Gastrocnemius medialis (tissue), 4 donors: Measurements from ENCODE around the gene TNIP2. TPM values are rescaled to one million over a fixed set of nuclear protein-coding genes. Genes with fewer than 3 reads are reported as not detected.
A peak's percentile ranks its signal among the peaks of the same experiment; 100 is the strongest.
"Not testable (repeated sequence)": the region's sequence is repeated elsewhere in the genome, so short reads cannot be mapped to it uniquely, and the experiment has no call there.

ENCODE experiments used
- ATAC-seq, 2 donors: fragments of 150-250 bp; one replicate each; pipeline ENCODE4 v1.9.1; 2016
- DNase-seq, 2 donors: peaks; one replicate each; pipeline ENCODE4 v3.0.0-alpha.2; 2019
- H3K27ac ChIP-seq, 4 donors: fragments of 200-600 bp; sonication (generic); 1 replicate in 1 of 4; 2 replicates in 3 of 4; pipeline ENCODE4 v1.5.1; 2016 to 2018; ENCODE audit warnings: mild to moderate bottlenecking in 2 of 4, moderate library complexity in 1 of 4
- H3K27me3 ChIP-seq, 3 donors: fragments of 200-600 bp; sonication (generic) in 2 of 3; 1 replicate in 1 of 3; 2 replicates in 2 of 3; pipeline versions ENCODE4 v1.5.1 to v1.6.0; 2016 to 2019; ENCODE audit warnings: mild to moderate bottlenecking in 1 of 3, moderate library complexity in 1 of 3
- H3K36me3 ChIP-seq, 2 donors: fragments of 200-600 bp; sonication (generic) in 1 of 2; one replicate each; pipeline ENCODE4 v1.5.1; 2017 to 2018
- H3K4me1 ChIP-seq, 2 donors: fragments of 200-600 bp; sonication (generic) in 1 of 2; one replicate each; pipeline ENCODE4 v1.5.1; 2016 to 2017; ENCODE audit warnings: mild to moderate bottlenecking in 2 of 2
- H3K4me3 ChIP-seq, 4 donors: fragments of 200-600 bp; sonication (generic) in 3 of 4; 1 replicate in 1 of 4; 2 replicates in 3 of 4; pipeline ENCODE4 v1.5.1; 2016 to 2019; ENCODE audit warnings: mild to moderate bottlenecking in 2 of 4
- H3K9me3 ChIP-seq, 3 donors: fragments of 200-600 bp; sonication (generic) in 2 of 3; 1 replicate in 1 of 3; 2 replicates in 2 of 3; pipeline ENCODE4 v1.5.1; 2016 to 2019
- POLR2A ChIP-seq, 2 donors: fragments of 450-650 bp; IDR thresholded peaks; one replicate each; pipeline ENCODE4 v1.6.1; 2017; ENCODE audit warnings: antibody characterized with exemption in 2 of 2, mild to moderate bottlenecking in 2 of 2, moderate library complexity in 2 of 2
- in situ Hi-C, 4 donors: fragments of 200-750 bp; cut with MboI; loops; one replicate each; pipeline versions ENCODE4 v1.15.0 to v1.8.0; 2017; ENCODE audit warnings: low sequenced_read_pairs in 4 of 4
- intact Hi-C: fragments of 100-400 bp; cut with DNase I; formaldehyde crosslinking; loops from one replicate; pipeline ENCODE4 v1.15.1; 2023; ENCODE audit warnings: low total_unique reads
- total RNA-seq, 4 donors: library from RNA; depleted of rRNA; stranded (reverse); fragments of >200 nt; gene quantifications; one replicate each; pipeline versions ENCODE4 v1.1.0 to v1.2.3, GENCODE V29; 2016
- TF ChIP-seq, protein P1 (sequence below), 5 experiments: fragments of 450-650 bp in 3 of 5; fragments of 200-600 bp in 2 of 5; sonication (generic) in 2 of 5; IDR thresholded peaks in 4 of 5; conservative IDR thresholded peaks in 1 of 5; 1 replicate in 4 of 5; 2 replicates in 1 of 5; pipeline ENCODE4 v1.5.1; 2016 to 2019; ENCODE audit warnings: antibody characterized with exemption in 5 of 5, mild to moderate bottlenecking in 3 of 5, moderate library complexity in 3 of 5

TNIP2 gene
- total RNA-seq, 4 donors from 2014 or later: 36.1 to 81.9 (median 66.5) TPM

GRCh38 chr4:2731907-2732317 is 24.2 kb downstream of the TNIP2 start:
- Histone ChIP-seq H3K4me1 (peaks cover 8 to 9% of the 10 kb centered on the region in 2 donors), H3K4me3 (no peak overlapping the region), H3K27ac (no peak overlapping the region), H3K36me3 (peaks cover 3 to 18% of the 10 kb centered on the region in 2 donors), H3K9me3 (no peaks in the 10 kb centered on the region), H3K27me3 (no peaks in the 10 kb centered on the region)
- ATAC-seq (peak in 1 of 2 donors; percentile 15), DNase-seq (peak in 1 of 2 donors; percentile 30)
- TF ChIP-seq, protein P1, sequence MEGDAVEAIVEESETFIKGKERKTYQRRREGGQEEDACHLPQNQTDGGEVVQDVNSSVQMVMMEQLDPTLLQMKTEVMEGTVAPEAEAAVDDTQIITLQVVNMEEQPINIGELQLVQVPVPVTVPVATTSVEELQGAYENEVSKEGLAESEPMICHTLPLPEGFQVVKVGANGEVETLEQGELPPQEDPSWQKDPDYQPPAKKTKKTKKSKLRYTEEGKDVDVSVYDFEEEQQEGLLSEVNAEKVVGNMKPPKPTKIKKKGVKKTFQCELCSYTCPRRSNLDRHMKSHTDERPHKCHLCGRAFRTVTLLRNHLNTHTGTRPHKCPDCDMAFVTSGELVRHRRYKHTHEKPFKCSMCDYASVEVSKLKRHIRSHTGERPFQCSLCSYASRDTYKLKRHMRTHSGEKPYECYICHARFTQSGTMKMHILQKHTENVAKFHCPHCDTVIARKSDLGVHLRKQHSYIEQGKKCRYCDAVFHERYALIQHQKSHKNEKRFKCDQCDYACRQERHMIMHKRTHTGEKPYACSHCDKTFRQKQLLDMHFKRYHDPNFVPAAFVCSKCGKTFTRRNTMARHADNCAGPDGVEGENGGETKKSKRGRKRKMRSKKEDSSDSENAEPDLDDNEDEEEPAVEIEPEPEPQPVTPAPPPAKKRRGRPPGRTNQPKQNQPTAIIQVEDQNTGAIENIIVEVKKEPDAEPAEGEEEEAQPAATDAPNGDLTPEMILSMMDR (IDR thresholded peaks at IDR 0.05 in 4 of 5, conservative IDR thresholded peaks at IDR 0.05 in 1 of 5): no peak
- no peak for TF ChIP-seq POLR2A (IDR thresholded peaks at IDR 0.05)
- intact Hi-C loops: no loop called here
- in situ Hi-C loops: no loop called here

DNA sequence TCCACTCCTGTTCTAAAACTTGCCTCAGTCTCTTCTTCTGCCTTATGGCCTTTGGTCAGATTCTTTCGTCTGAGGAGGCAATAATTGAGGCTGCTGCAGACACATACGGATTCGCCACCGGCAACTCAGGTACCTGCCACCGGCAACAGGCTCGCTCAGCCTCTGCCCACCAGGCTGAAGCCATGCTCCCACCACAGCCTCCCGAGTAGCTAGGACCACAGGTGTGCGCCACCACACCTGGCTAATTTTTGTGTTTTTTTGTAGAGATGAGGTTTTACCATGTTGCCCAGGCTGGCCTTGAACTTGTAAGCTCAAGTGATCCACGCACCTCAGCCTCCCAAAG is 26.6 kb downstream of the TNIP2 start:
- H3K4me3 ChIP-seq: no peak overlapping the region
- no peaks in the 10 kb centered on the region for H3K27me3 ChIP-seq
- peaks cover 3 to 18% of the 10 kb centered on the region in 2 donors for H3K36me3 ChIP-seq
- peak overlapping the region in 1 of 4 donors; percentile 18 for H3K27ac ChIP-seq
- H3K9me3 ChIP-seq: no peaks in the 10 kb centered on the region
- no peak for ATAC-seq
- H3K4me1 ChIP-seq: peaks cover 8 to 9% of the 10 kb centered on the region in 2 donors
- intact Hi-C loops (no loop called here), in situ Hi-C loops (no loop called here)
- TF ChIP-seq, protein P1 (IDR thresholded peaks at IDR 0.05 in 4 of 5, conservative IDR thresholded peaks at IDR 0.05 in 1 of 5): no peak
- TF ChIP-seq POLR2A (IDR thresholded peaks at IDR 0.05): no peak
- peak in 1 of 2 donors; percentile 3 for DNase-seq

- Histone ChIP-seq H3K27ac (peak overlapping the region in 2 of 4 donors; percentile 5 to 18), H3K27me3 (no peaks in the 10 kb centered on the region), H3K36me3 (peaks cover 3 to 18% of the 10 kb centered on the region in 2 donors), H3K4me1 (peaks cover 8 to 9% of the 10 kb centered on the region in 2 donors), H3K9me3 (no peaks in the 10 kb centered on the region), H3K4me3 (no peak overlapping the region)
- in situ Hi-C loops (no loop called here), intact Hi-C loops (no loop called here)
- DNase-seq (peak in 1 of 2 donors; percentile 10), ATAC-seq (no peak)
- TF ChIP-seq, protein P1 (IDR thresholded peaks at IDR 0.05 in 4 of 5, conservative IDR thresholded peaks at IDR 0.05 in 1 of 5): no peak
These were observed 27.2 kb downstream of the TNIP2 start for GRCh38 chr4:2728806-2729532.

DNA sequence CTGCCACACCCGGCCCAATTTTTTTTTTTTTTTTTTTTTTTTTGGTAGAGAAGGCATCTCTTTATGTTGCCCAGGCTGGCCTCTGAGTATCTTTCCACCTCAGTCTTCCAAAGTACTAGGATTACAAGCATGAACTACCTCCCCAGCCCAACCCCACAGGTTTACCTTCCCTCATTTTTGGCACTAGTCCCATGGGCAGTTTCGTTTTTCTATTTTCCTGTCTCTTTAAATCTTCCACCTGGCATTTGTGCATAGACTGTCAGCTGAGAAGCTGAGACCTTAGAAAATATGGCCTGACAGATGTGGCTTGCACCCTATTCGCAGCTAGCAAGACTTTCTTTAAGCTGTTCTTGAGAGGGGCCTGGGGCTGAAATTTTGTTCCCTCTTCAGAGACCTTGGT is 27.9 kb downstream of the TNIP2 start:
- Histone ChIP-seq H3K27me3 (no peaks in the 10 kb centered on the region), H3K4me1 (peaks cover 8 to 9% of the 10 kb centered on the region in 2 donors), H3K9me3 (no peaks in the 10 kb centered on the region), H3K27ac (peak overlapping the region in 1 of 4 donors; percentile 18), H3K36me3 (peaks cover 3 to 18% of the 10 kb centered on the region in 2 donors), H3K4me3 (no peak overlapping the region)
- TF ChIP-seq POLR2A (IDR thresholded peaks at IDR 0.05): no peak
- TF ChIP-seq, protein P1 (IDR thresholded peaks at IDR 0.05 in 4 of 5, conservative IDR thresholded peaks at IDR 0.05 in 1 of 5): no peak
- in situ Hi-C loops: no loop called here
- intact Hi-C loops: no loop called here
- peak in 1 of 2 donors; percentile 2 for DNase-seq
- no peak for ATAC-seq

DNA sequence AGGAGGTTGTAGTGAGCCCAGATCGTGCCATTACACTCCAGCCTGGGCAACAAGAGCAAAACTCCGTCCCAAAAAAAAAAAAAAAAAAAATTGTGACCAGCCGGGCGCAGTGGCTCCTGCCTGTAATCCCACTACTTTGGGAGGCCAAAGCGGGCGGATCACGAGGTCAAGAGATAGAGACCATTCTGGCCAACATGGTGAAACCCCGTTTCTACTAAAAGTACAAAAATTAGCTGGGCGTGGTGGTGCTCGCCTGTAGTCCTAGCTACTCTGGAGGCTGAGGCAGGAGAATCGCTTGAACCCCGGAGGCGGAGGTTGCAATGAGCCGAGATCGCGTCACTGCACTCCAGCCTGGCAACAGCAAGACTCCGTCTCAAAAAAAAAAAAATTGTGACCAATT is 29.3 kb downstream of the TNIP2 start:
- DNase-seq, intact Hi-C loops, ATAC-seq, H3K4me3 ChIP-seq, H3K9me3 ChIP-seq, H3K27ac ChIP-seq, H3K4me1 ChIP-seq, H3K27me3 ChIP-seq, in situ Hi-C loops: not testable (repeated sequence)
- H3K36me3 ChIP-seq: peaks cover under 1 to 11% of the 10 kb centered on the region in 2 donors
